Measurements from ENCODE around the gene IL4I1.

Gene IL4I1

GRCh38 chr19:49858088-49858985, 38.4 kb downstream of the IL4I1 start:
- DNase-seq (ENCODE audit: extremely low read depth, insufficient read length), result no peak
- no peak for TF ChIP-seq CTCF (IDR thresholded peaks at IDR 0.05; ENCODE audit: insufficient read depth, low read length, poor library complexity, severe bottlenecking)
- peaks cover 41% of the 10 kb centered on the region for H3K36me3 ChIP-seq (ENCODE audit: control insufficient read depth, insufficient read depth, low read length)
- no peak overlapping the region for H3K4me3 ChIP-seq (replicated peaks; ENCODE audit: low read depth, low read length)
- H3K27me3 ChIP-seq (replicated peaks; ENCODE audit: control insufficient read depth, insufficient read depth, low read length), result no peaks in the 10 kb centered on the region

GRCh38 chr19:49857838-49858087, 38.9 kb downstream of the IL4I1 start:
- peaks cover 38% of the 10 kb centered on the region for H3K36me3 ChIP-seq (ENCODE audit: control insufficient read depth, insufficient read depth, low read length)
- DNase-seq (ENCODE audit: extremely low read depth, insufficient read length), result no peak
- no peaks in the 10 kb centered on the region for H3K27me3 ChIP-seq (replicated peaks; ENCODE audit: control insufficient read depth, insufficient read depth, low read length)
- H3K4me3 ChIP-seq (replicated peaks; ENCODE audit: low read depth, low read length), result no peak overlapping the region
- no peak for TF ChIP-seq CTCF (IDR thresholded peaks at IDR 0.05; ENCODE audit: insufficient read depth, low read length, poor library complexity, severe bottlenecking)

- DNase-seq (ENCODE audit: extremely low read depth, insufficient read length), result no peak
- Histone ChIP-seq H3K27me3 (replicated peaks; ENCODE audit: control insufficient read depth, insufficient read depth, low read length) (no peaks in the 10 kb centered on the region), H3K36me3 (ENCODE audit: control insufficient read depth, insufficient read depth, low read length) (peaks cover 36% of the 10 kb centered on the region), H3K4me3 (replicated peaks; ENCODE audit: low read depth, low read length) (no peak overlapping the region)
- TF ChIP-seq CTCF (IDR thresholded peaks at IDR 0.05; ENCODE audit: insufficient read depth, low read length, poor library complexity, severe bottlenecking), result no peak
These were observed 39.4 kb downstream of the IL4I1 start for GRCh38 chr19:49857061-49857837.

- Histone ChIP-seq H3K4me3 (replicated peaks; ENCODE audit: low read depth, low read length) (no peak overlapping the region), H3K27me3 (replicated peaks; ENCODE audit: control insufficient read depth, insufficient read depth, low read length) (no peaks in the 10 kb centered on the region), H3K36me3 (ENCODE audit: control insufficient read depth, insufficient read depth, low read length) (peaks cover 31% of the 10 kb centered on the region)
- no peak for DNase-seq (ENCODE audit: extremely low read depth, insufficient read length)
- no peak for TF ChIP-seq CTCF (IDR thresholded peaks at IDR 0.05; ENCODE audit: insufficient read depth, low read length, poor library complexity, severe bottlenecking)
These were observed 40.1 kb downstream of the IL4I1 start for GRCh38 chr19:49856574-49857021.

GRCh38 chr19:49855676-49856573, 40.8 kb downstream of the IL4I1 start:
- no peak for TF ChIP-seq CTCF (IDR thresholded peaks at IDR 0.05; ENCODE audit: insufficient read depth, low read length, poor library complexity, severe bottlenecking)
- no peak overlapping the region for H3K4me3 ChIP-seq (replicated peaks; ENCODE audit: low read depth, low read length)
- DNase-seq (ENCODE audit: extremely low read depth, insufficient read length), result no peak
- H3K36me3 ChIP-seq (ENCODE audit: control insufficient read depth, insufficient read depth, low read length), result peaks cover 28% of the 10 kb centered on the region
- H3K27me3 ChIP-seq (replicated peaks; ENCODE audit: control insufficient read depth, insufficient read depth, low read length), result no peaks in the 10 kb centered on the region

Measured in GM06990 (cell line).